Osteoblast (primary cell): Measurements from ENCODE around the gene HOXC9. TPM values are rescaled to one million over a fixed set of nuclear protein-coding genes. Genes with fewer than 3 reads are reported as not detected.
A peak's percentile ranks its signal among the peaks of the same experiment; 100 is the strongest.

ENCODE experiments used
- DNase-seq: peaks from one replicate; pipeline ENCODE4 v3.0.0; 2011; ENCODE audit warnings: low spot score, mixed read lengths; ENCODE audit not compliant: insufficient read length; ENCODE audit errors: missing footprints
- H2AFZ ChIP-seq: 2 replicates; pipeline ENCODE4 v1.6.0; 2011; ENCODE audit warnings: mild to moderate bottlenecking, low read length
- H3K27ac ChIP-seq: 2 replicates; pipeline ENCODE4 v1.5.1; 2011; ENCODE audit warnings: mild to moderate bottlenecking, low read depth, low read length, moderate library complexity
- H3K27me3 ChIP-seq: 2 replicates; pipeline ENCODE4 v1.6.0; 2012; ENCODE audit warnings: mild to moderate bottlenecking, control low read depth, inconsistent platforms, low read length, moderate library complexity; ENCODE audit not compliant: insufficient read depth
- H3K36me3 ChIP-seq: 2 replicates; pipeline ENCODE4 v1.5.1; 2011; ENCODE audit warnings: mild to moderate bottlenecking, low read length, control low read depth, moderate library complexity; ENCODE audit not compliant: insufficient read depth
- H3K4me1 ChIP-seq: 2 replicates; pipeline ENCODE4 v1.5.1; 2011; ENCODE audit warnings: mild to moderate bottlenecking, low read length, control low read depth, moderate library complexity; ENCODE audit not compliant: insufficient read depth
- H3K4me2 ChIP-seq: 2 replicates; pipeline ENCODE4 v1.6.0; 2011; ENCODE audit warnings: mild to moderate bottlenecking, low read length; ENCODE audit not compliant: insufficient read depth
- H3K4me3 ChIP-seq: fragments of 200-600 bp; sonication (generic); 3 replicates; pipeline ENCODE4 v1.5.1; 2012; ENCODE audit warnings: mild to moderate bottlenecking, low read length, inconsistent platforms; ENCODE audit not compliant: insufficient read depth
- H3K79me2 ChIP-seq: 2 replicates; pipeline ENCODE4 v1.6.0; 2012; ENCODE audit warnings: mild to moderate bottlenecking, low read length, control low read depth, inconsistent platforms; ENCODE audit not compliant: insufficient read depth
- H3K9me3 ChIP-seq: 2 replicates; pipeline ENCODE4 v1.5.1; 2011; ENCODE audit warnings: low read depth, low read length, control low read depth
- H4K20me1 ChIP-seq: 2 replicates; pipeline ENCODE4 v1.6.0; 2012; ENCODE audit warnings: mild to moderate bottlenecking, low read length, control low read depth; ENCODE audit not compliant: insufficient read depth
- total RNA-seq: library from RNA; depleted of rRNA; stranded (reverse); fragments of >200 nt; gene quantifications from 2 replicates; pipeline ENCODE4 v1.2.3, GENCODE V29; 2012
- TF ChIP-seq, protein P1 (sequence below): IDR thresholded peaks from 2 replicates; pipeline ENCODE4 v1.5.1; 2011; ENCODE audit warnings: mild to moderate bottlenecking, low read depth, low read length, moderate library complexity; ENCODE audit errors: extremely low read depth

The HOXC9 gene
- total RNA-seq, 1 donor: 11.6 TPM

DNA sequence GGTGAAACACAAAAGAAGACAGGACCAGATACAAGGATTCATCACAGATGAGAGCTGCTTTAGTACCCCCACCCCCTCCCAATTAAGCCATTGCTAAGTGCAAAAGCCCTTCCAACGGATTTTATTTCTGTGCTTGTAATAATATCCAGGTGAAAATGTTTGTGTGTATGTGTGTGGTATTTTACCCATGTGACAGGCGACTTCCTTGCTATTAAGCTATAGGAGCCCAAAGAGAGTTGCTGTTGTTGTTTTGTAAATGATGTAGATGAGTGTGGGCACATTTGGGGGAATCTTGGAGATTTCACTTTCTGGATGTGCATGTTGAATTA lies 50.5 kb downstream of the HOXC9 start:
- TF ChIP-seq, protein P1, sequence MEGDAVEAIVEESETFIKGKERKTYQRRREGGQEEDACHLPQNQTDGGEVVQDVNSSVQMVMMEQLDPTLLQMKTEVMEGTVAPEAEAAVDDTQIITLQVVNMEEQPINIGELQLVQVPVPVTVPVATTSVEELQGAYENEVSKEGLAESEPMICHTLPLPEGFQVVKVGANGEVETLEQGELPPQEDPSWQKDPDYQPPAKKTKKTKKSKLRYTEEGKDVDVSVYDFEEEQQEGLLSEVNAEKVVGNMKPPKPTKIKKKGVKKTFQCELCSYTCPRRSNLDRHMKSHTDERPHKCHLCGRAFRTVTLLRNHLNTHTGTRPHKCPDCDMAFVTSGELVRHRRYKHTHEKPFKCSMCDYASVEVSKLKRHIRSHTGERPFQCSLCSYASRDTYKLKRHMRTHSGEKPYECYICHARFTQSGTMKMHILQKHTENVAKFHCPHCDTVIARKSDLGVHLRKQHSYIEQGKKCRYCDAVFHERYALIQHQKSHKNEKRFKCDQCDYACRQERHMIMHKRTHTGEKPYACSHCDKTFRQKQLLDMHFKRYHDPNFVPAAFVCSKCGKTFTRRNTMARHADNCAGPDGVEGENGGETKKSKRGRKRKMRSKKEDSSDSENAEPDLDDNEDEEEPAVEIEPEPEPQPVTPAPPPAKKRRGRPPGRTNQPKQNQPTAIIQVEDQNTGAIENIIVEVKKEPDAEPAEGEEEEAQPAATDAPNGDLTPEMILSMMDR: no peak
- peak; percentile 31 for DNase-seq
- Histone ChIP-seq H3K4me1 (peaks cover 6% of the 10 kb centered on the region), H2AFZ (no peak overlapping the region), H3K4me3 (no peak overlapping the region), H3K27me3 (no peaks in the 10 kb centered on the region), H3K79me2 (peaks cover 10% of the 10 kb centered on the region), H4K20me1 (peaks cover 26% of the 10 kb centered on the region), H3K9me3 (no peaks in the 10 kb centered on the region), H3K4me2 (no peak overlapping the region), H3K36me3 (no peaks in the 10 kb centered on the region), H3K27ac (no peak overlapping the region)

DNA sequence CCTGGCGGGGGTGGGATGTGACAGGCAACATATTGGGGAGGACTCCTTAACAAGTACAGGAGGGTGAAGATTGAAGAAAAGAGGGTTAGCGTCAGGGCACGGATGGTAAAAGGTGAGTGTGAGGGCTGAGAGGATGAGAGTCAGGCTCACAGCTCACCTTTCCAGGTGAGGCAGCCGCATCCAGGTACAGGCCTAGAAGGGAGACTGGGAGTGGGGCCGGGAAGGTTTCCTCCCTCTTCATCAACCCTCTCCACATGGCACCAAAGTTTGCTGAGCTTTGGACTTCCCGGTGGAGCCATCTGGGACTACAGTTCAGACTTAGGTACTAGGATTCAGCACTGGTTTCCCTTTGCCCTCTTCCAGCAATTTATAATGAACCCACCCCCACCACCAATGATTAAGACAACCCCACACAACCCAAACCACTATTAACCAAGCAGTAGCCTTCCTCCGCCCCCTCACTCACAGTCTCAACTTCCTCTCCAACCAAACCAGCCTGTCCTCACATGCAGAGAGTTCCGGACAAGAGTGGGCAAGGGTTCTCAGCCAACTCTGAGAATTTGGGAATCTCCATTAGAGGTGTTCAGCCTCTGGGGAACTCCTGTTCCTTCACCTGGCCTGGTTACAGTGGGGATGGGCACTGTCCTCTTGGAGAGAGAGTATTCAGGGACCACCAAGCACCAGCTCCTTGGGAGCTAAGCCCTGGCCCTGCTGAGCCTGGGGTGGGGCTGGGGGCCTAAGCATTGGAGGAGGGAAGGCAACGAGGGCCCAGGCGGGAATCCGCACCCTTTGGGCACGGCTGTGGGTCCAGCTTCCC lies 51.3 kb downstream of the HOXC9 start:
- peaks cover 6% of the 10 kb centered on the region for H3K4me1 ChIP-seq
- no peak overlapping the region for H3K4me2 ChIP-seq
- peaks cover 7% of the 10 kb centered on the region for H3K79me2 ChIP-seq
- no peak overlapping the region for H3K27ac ChIP-seq
- H2AFZ ChIP-seq: no peak overlapping the region
- TF ChIP-seq, protein P1: no peak
- DNase-seq: peak; percentile 56
- H3K4me3 ChIP-seq: no peak overlapping the region
- peaks cover 25% of the 10 kb centered on the region for H4K20me1 ChIP-seq
- H3K36me3 ChIP-seq: no peaks in the 10 kb centered on the region
- H3K9me3 ChIP-seq: no peaks in the 10 kb centered on the region
- H3K27me3 ChIP-seq: no peaks in the 10 kb centered on the region

DNA sequence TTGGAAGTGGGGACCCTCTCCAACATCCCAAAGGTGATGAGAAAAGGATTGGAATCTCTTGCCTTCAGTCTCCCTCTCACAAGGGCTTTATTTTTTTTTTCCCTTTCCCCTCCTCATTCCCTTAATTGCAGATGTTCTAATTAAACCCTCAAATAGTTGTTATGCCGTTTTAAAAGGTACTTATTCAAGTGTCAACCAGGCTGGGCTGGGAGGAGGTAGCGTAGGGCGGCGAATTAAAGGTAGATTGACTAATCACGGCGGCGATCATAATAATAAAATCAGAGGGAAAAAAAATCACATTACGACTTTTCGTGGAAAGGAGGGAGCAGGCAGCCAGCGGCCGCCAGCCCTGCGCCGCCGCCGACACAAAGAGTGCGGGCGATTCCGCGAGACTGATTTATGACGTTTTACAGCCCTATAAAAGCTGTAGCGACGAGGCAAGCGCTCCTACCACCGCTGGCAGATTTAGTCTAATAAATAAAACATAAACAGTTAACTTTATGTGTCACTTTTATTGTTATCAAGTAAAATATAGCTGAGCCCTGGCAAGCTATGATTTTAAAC lies 52.0 kb downstream of the HOXC9 start:
- TF ChIP-seq, protein P1: no peak
- H3K4me2 ChIP-seq: no peak overlapping the region
- no peaks in the 10 kb centered on the region for H3K27me3 ChIP-seq
- peak; percentile 78 for DNase-seq
- H2AFZ ChIP-seq: no peak overlapping the region
- no peaks in the 10 kb centered on the region for H3K36me3 ChIP-seq
- peaks cover 7% of the 10 kb centered on the region for H3K79me2 ChIP-seq
- no peaks in the 10 kb centered on the region for H3K9me3 ChIP-seq
- peaks cover 6% of the 10 kb centered on the region for H3K4me1 ChIP-seq
- no peak overlapping the region for H3K27ac ChIP-seq
- H3K4me3 ChIP-seq: no peak overlapping the region
- peaks cover 25% of the 10 kb centered on the region for H4K20me1 ChIP-seq

GRCh38 chr12:54052438-54053002 lies 52.6 kb downstream of the HOXC9 start:
- peak overlapping the region; percentile 76 for H3K4me3 ChIP-seq
- no peaks in the 10 kb centered on the region for H3K36me3 ChIP-seq
- H2AFZ ChIP-seq: no peak overlapping the region
- peak; percentile 92 for DNase-seq
- peak overlapping the region; percentile 84 for H3K4me2 ChIP-seq
- peak overlapping the region; percentile 45 for H3K27ac ChIP-seq
- H3K9me3 ChIP-seq: no peaks in the 10 kb centered on the region
- no peaks in the 10 kb centered on the region for H3K27me3 ChIP-seq
- H3K79me2 ChIP-seq: peaks cover 7% of the 10 kb centered on the region
- peaks cover 26% of the 10 kb centered on the region for H4K20me1 ChIP-seq
- peaks cover 6% of the 10 kb centered on the region for H3K4me1 ChIP-seq
- TF ChIP-seq, protein P1: no peak
